Body of pancreas (tissue), 4 donors: ENCODE data around the gene CSKMT.
"Not testable (repeated sequence)": the region's sequence is repeated elsewhere in the genome, so short reads cannot be mapped to it uniquely, and the experiment has no call there.

Experiments used
- POLR2A ChIP-seq, 3 donors: fragments of 450-650 bp; IDR thresholded peaks; one replicate each; pipeline ENCODE4 v1.6.1; 2016; ENCODE audit warnings: antibody characterized with exemption in 3 of 3, mild to moderate bottlenecking in 2 of 3
- TF ChIP-seq, protein P1 (sequence below), 7 experiments: fragments of 450-650 bp in 4 of 7; fragments of 200-600 bp in 3 of 7; sonication (generic) in 3 of 7; IDR thresholded peaks; one replicate each; pipeline ENCODE4 v1.5.1; 2016 to 2019; ENCODE audit warnings: antibody characterized with exemption in 7 of 7

DNA sequence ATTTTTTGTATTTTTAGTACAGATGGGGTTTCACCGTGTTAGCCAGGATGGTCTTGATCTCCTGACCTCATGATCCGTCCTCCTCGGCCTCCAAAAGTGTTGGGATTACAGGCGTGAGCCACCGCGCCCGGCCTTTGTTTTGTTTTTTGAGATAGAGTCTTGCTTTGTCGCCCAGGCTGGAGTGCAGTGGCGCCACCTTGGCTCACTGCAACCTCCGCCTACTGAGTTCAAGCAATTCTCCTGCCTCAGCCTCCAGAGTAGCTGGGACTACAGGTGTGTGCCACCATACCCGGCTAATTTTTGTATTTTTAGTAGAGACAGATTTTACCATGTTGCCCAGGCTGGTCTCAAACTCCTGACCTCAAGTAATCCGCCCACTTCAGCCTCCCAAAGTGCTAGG lies 14.8 kb upstream of the CSKMT start:
- TF ChIP-seq, protein P1, sequence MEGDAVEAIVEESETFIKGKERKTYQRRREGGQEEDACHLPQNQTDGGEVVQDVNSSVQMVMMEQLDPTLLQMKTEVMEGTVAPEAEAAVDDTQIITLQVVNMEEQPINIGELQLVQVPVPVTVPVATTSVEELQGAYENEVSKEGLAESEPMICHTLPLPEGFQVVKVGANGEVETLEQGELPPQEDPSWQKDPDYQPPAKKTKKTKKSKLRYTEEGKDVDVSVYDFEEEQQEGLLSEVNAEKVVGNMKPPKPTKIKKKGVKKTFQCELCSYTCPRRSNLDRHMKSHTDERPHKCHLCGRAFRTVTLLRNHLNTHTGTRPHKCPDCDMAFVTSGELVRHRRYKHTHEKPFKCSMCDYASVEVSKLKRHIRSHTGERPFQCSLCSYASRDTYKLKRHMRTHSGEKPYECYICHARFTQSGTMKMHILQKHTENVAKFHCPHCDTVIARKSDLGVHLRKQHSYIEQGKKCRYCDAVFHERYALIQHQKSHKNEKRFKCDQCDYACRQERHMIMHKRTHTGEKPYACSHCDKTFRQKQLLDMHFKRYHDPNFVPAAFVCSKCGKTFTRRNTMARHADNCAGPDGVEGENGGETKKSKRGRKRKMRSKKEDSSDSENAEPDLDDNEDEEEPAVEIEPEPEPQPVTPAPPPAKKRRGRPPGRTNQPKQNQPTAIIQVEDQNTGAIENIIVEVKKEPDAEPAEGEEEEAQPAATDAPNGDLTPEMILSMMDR (IDR thresholded peaks at IDR 0.05) = not testable (repeated sequence)
- TF ChIP-seq POLR2A (IDR thresholded peaks at IDR 0.05) = not testable (repeated sequence)
